ENCODE results near the gene RENBP.

The RENBP gene

GRCh38 chrX:153955228-153955732, 10.8 kb upstream of the RENBP start:
- H3K4me3 ChIP-seq (ENCODE audit: low read depth, low read length): no peak overlapping the region
- no peaks in the 10 kb centered on the region for H3K79me2 ChIP-seq
- no peak overlapping the region for H3K4me2 ChIP-seq (ENCODE audit: low read length)
- H3K27me3 ChIP-seq (ENCODE audit: control insufficient read depth, insufficient read depth, low read length): no peaks in the 10 kb centered on the region
- H3K36me3 ChIP-seq (ENCODE audit: control insufficient read depth, insufficient read depth, low read length): no peaks in the 10 kb centered on the region
- H3K27ac ChIP-seq: no peak overlapping the region
- H3K9me3 ChIP-seq (ENCODE audit: control insufficient read depth, low read length): no peaks in the 10 kb centered on the region
- no peaks in the 10 kb centered on the region for H3K4me1 ChIP-seq
- no peak overlapping the region for H2AFZ ChIP-seq
- no peak overlapping the region for H3K9ac ChIP-seq
- no peak for TF ChIP-seq CTCF (IDR thresholded peaks at IDR 0.05)

- TF ChIP-seq CTCF (IDR thresholded peaks at IDR 0.05): no peak
- no peak overlapping the region for H3K27ac ChIP-seq
- H3K79me2 ChIP-seq: no peaks in the 10 kb centered on the region
- H3K4me3 ChIP-seq (ENCODE audit: low read depth, low read length): no peak overlapping the region
- no peaks in the 10 kb centered on the region for H3K9me3 ChIP-seq (ENCODE audit: control insufficient read depth, low read length)
- H2AFZ ChIP-seq: no peak overlapping the region
- H3K4me2 ChIP-seq (ENCODE audit: low read length): no peak overlapping the region
- H3K36me3 ChIP-seq (ENCODE audit: control insufficient read depth, insufficient read depth, low read length): no peaks in the 10 kb centered on the region
- no peaks in the 10 kb centered on the region for H3K27me3 ChIP-seq (ENCODE audit: control insufficient read depth, insufficient read depth, low read length)
- H3K9ac ChIP-seq: no peak overlapping the region
- H3K4me1 ChIP-seq: no peaks in the 10 kb centered on the region
Observed at GRCh38 chrX:153954558-153955227, 10.2 kb upstream of the RENBP start.

GRCh38 chrX:153953892-153954557, 9.6 kb upstream of the RENBP start:
- H2AFZ ChIP-seq: no peak overlapping the region
- H3K4me1 ChIP-seq: no peaks in the 10 kb centered on the region
- H3K27ac ChIP-seq: no peak overlapping the region
- no peak overlapping the region for H3K9ac ChIP-seq
- H3K4me3 ChIP-seq (ENCODE audit: low read depth, low read length): no peak overlapping the region
- no peak for TF ChIP-seq CTCF (IDR thresholded peaks at IDR 0.05)
- H3K4me2 ChIP-seq (ENCODE audit: low read length): no peak overlapping the region
- no peaks in the 10 kb centered on the region for H3K36me3 ChIP-seq (ENCODE audit: control insufficient read depth, insufficient read depth, low read length)
- no peaks in the 10 kb centered on the region for H3K27me3 ChIP-seq (ENCODE audit: control insufficient read depth, insufficient read depth, low read length)
- no peaks in the 10 kb centered on the region for H3K79me2 ChIP-seq
- no peaks in the 10 kb centered on the region for H3K9me3 ChIP-seq (ENCODE audit: control insufficient read depth, low read length)

GRCh38 chrX:153953342-153953830, 8.9 kb upstream of the RENBP start:
- Histone ChIP-seq H2AFZ (no peak overlapping the region), H3K9ac (no peak overlapping the region), H3K79me2 (no peaks in the 10 kb centered on the region), H3K4me2 (ENCODE audit: low read length) (no peak overlapping the region), H3K4me3 (ENCODE audit: low read depth, low read length) (no peak overlapping the region), H3K36me3 (ENCODE audit: control insufficient read depth, insufficient read depth, low read length) (no peaks in the 10 kb centered on the region), H3K9me3 (ENCODE audit: control insufficient read depth, low read length) (no peaks in the 10 kb centered on the region), H3K27ac (no peak overlapping the region), H3K27me3 (ENCODE audit: control insufficient read depth, insufficient read depth, low read length) (no peaks in the 10 kb centered on the region), H3K4me1 (no peaks in the 10 kb centered on the region)
- peak; percentile 95 for TF ChIP-seq CTCF (IDR thresholded peaks at IDR 0.05)
